T-helper 1 cell treated with Interleukin-12 subunit alpha and Interleukin-12 subunit beta and Interleukin-4 antibody, amounts not matched to agents 30 ng/mL and 1 ng/mL, for 36 hours (primary cell): ENCODE measurements around the gene ZNF385C. TPM values are rescaled to one million over a fixed set of nuclear protein-coding genes. Genes with fewer than 3 reads are reported as not detected.

ENCODE experiments used
- intact Hi-C: fragments of 100-400 bp; cut with micrococcal nuclease; formaldehyde crosslinking; loops from one replicate; pipeline ENCODE4 v1.15.1; 2024
- total RNA-seq: library from RNA; stranded (reverse); gene quantifications from 2 replicates; pipeline ENCODE4 v1.2.3, GENCODE V29; 2022

The ZNF385C gene
- total RNA-seq, 1 donor from 2014 or later, result not detected

DNA sequence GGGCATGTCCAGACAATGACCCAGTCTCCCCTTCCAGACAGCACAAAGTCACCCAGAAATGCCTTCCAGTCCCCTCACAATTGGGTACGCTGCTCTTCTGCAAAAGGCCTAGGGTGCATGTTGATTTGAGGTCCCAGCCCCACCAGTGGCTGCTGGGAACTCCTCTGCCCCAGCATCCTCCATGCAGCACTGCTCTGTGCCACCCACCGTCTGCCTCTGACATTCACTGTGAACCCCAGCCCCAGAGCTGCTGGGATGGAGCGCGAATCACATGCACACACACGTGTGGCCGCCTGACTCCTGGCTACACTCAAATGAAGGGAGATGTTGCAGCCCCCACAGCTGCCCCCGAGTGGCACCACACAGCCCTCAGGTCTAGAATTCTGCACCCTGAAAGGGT, 46.6 kb downstream of the ZNF385C start:
- intact Hi-C loops, result no loop called here

DNA sequence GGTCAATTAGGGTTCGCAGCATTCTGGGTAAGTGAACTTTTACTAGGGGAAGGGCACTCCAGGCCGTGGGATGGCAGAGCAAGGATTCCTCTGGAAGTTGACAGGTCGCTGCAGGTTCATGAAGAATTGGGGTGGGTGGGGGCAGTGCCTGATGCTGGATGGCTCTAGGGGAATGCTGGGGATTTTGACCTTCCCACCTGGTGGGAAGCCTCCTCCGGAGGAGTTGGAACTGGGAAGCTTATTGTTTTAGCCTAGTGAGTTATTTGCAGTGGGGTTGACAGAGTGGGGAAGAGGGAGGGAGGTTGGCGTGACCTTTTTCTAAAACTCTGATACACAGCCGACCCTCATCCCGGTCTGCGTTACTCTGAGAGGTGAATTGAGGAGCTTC, 47.3 kb downstream of the ZNF385C start:
- intact Hi-C loops, result no loop called here

DNA sequence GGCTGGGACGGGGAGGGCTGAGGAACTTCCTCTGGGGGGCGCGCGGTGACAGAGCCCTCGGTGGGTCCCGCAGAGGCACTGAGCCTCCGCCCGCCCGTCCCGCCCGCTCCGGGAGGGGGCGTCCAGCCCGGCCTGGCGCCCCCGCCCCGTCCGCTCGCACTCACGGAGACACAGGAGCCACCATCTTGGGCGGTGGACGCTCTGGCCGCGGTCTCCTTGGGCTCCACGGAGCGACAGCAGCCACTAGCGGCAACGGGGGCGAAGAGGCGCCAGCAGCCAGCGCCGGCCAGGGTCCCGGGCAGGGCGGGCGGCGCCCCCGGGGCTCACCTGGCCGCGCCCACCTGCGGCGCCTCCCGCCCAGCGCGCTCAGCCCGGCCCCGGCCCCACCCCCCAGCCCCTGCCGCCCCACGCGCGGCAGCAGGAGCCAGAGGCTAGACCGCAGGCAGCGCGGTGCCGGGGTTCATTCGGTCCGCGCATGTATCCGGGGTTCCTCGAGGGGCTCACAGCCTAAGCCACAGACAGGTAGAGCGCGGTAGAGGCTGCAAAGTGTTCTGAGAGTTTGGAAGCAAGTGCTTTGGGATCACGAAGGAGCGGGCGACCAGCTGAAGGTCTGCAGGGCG, 47.8 kb downstream of the ZNF385C start, which contains the start of gene C17orf113:
Gene C17orf113 (minus strand): TSS at position 209 of the 620 bp plus-strand sequence. CDS start 7,225 bp downstream, outside the sequence.
- intact Hi-C loops, result no loop called here

DNA sequence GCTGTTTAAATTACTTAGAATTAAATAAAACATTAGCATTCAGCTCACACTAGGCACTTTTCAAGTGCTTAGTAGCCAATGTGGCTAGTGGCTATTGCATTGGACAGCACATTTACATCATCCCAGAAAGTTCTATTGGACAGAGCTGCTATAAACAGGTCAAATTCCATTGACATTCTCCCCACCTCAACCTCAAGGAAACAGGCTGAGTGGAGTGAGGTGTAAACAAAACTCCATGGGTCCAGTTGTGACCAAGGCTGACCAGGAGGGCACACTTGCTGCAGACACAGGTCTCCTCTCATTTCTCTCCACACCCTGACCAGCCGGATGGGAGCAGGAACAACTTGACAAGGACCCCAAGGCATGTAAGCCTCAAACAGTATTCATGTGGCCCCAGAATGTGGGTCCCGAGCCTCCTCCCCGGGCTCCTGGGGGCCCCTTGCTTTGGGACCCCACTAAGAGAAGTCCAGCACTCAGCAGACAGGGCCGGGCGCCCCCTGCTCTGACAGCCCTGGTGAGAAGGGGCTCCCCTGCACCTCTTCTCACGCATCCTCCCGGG, 48.4 kb downstream of the ZNF385C start:
- intact Hi-C loops, result no loop called here

DNA sequence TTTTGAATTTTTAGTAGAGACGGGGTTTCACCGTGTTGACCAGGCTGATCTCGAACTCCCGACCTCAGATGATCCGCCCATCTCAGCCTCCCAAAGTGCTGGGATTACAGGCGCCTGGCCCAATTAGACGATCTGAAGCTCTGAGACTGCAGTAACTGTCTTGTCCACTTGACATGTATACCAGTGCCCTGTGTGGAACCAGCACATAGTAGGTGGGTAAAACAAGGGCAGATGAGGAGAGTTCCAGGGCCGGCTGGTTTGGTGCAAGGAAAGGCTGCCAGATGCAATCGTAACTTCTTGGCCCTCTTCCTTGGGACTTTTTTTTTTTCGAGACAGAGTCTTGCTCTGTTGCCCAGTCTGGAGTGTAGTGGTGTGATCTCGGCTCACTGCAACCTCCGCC, 50.9 kb downstream of the ZNF385C start:
- intact Hi-C loops, result no loop called here

DNA sequence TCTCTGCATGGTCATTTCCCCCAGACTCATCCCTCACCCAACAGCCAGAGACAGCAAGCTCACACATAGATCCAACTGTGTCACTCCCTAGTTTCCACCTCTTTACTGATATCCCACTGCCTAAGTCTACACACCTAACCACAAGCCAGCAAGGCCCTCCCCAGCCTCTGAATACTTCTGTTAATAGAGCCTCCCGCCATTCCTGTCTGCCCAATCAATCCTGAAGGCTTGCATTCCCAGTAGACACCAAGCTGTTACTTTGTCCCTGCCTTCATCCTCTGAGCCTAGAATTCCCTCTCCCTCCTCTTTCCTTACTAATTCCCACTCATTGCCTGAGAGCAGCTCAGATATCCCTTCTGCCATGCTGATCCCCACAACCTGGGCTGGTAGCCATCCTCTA, 52.6 kb downstream of the ZNF385C start:
- intact Hi-C loops, result no loop called here

DNA sequence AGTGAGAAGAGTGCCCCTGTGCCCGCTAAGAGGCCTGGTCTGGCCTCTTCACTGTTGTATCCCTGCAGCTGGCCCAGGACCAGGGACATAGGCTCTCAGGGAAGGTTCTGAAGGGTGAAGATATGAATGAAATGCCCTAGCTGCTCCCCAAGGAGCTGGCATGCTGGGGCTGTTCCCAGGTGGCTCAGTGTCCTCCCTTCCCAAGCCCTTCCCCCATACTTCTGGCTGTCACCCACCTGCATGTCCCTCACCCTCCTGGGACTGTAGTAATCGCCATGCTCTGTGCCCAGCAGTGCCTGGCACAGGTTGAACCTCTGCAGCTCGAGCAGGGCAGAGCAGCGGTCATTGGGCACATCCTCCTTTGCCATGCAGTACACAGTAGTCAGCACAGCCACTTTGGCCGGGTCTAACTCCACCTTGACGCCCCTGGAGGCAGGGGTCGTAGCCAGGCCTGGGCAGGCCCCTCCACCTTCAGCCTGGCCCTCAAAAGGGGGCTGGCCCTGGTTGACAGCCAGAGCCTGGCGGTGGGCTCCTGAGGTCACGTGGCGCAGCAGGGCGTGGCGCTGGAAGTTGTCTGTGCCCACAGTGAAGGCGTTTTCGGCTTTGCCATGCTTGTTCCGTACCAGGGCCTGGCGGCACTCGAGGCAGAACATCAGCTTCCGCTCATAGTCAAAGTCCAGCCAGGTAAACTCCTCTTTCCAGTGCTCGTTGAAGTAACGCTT, 55.5 kb downstream of the ZNF385C start:
- intact Hi-C loops, result no loop called here

DNA sequence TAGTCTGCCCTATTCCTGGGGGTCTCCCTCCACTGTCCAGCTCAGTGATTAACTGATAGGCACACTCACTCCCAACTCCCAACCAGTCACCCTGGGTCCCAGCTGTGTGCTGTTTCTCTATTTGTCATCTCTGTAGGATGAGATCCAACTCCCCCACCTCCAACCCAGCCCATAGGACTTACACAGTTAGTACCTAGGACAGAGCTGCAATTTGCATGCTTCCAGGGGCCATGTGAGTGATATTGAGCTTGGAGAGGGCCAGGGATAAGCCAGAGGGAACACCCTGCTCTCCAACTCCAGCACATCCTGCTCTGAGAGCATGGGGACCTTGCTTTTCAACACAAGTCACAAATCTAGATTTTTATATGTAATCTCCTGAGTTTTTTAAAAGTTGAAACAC, 56.7 kb downstream of the ZNF385C start:
- intact Hi-C loops, result no loop called here

DNA sequence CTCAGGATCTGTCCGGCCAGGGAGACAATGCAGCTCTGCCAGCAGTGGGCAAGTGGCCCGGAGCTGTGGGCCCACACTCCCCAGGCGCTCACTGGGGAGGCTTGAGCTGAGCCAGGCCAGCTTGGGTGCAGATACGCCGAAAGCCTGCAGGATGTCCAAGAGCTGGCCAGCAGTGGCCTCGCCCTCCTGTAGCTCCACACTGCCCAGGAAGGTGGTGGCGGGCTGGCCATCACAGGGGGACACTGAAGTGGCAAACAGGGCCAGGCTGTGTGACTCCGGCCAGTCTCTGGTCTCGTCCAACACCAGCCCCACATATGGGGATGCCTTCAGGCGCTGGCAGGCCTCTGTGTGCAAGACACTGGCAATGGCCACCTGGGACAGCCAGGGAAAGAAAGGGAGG, 57.5 kb downstream of the ZNF385C start:
- intact Hi-C loops, result no loop called here

DNA sequence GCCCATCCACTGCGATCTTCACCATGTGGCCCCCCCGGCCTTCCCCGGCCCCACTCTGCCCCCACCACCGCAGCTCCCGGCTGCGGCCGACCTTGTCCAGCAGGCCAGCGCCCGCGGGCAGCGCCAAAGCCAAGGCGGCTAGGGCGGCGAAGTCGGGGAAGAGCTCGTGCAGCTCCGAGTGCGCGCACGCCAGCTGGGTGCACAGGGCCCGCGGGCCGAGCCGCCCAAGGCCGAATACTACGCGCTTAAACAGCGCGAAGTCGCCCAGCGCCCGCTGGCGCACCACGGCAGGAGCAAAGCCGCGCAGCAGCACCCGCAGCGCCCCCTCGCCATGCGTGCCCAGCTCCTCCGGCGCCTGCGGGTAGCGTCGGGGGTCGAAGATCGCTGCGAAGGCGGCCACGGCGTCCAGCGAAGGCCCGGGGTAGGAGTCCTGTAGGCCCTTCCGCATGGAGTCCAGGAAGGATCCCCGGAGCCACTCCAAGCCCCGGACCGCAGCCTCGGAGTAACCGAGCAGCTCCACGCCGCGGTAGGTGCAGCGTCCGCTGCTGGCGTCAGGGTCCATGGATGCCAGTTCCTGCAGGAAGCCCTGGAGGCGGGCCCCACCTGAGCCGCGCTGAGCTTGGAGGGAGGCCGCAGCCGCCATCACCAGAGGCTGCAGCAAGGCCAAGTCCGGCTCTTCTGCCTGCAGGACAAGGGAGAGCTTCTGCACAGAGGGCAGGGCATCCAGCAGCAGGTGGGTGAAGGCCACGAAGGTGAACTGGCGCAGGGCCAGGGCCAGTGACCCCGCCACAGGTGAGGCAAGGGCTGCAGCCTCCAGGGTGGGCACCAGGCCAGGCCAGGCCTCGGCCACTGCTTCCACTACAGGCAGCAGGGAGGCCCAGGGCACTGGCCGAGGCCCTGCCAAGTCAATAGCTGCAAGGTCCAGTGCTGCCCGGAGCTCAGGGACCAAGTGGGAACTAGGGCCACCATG, 58.2 kb downstream of the ZNF385C start:
- intact Hi-C loops, result no loop called here

DNA sequence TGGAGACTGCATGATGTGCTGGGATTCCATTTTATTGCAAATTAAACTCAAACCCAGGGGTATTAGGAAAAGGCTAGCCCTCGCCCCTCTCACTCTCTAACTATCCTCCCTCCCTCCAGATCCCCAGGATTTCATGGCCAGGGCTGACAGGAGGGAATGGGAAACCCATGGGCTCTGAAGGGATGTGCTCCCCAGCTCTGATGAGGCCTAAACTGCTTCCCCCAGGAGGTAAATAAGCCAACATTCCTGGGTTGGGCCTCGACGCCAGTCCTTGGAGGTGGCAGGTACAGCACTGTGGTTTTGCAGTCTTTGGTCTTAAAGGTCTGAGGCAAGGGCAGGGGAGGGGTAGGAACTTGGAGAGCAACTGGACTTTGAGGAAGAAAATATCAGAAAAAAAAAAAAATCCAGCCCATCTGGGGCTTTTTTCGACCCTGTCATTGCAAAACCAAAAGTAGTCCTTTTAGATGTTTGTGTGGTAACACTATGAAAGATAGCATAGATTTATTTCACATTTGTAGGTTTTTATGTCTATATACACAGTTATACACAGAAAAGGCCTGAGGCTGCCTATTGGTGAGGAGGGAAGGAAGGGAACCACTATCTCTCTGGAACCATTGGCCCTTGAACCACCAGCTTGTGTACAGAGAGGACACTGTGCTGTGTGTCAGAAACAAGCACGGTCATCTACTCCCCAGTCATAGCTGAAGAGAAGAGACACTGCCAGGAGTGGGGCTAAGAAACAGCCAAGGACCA, 59.9 kb downstream of the ZNF385C start:
- intact Hi-C loops, result no loop called here

DNA sequence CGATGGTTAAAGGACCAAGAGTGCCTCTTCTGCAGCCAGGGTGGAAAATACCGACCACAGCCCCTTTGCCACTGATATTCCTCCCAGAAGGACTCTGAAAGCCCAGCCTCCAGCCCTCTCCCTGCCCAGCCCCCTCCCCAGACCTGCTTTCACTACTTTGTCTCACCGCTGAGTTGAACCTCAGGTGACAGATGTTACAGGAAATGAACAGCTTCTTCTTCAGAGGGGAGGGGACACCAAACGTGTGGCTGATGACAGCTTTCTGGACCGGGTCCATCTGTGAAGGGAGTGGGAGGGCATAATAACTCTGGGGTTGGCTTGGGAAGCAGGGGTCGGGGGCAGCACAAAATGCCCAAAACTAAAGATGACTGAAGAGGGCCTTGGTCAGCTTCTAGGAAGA, 64.2 kb downstream of the ZNF385C start:
- intact Hi-C loops, result no loop called here

DNA sequence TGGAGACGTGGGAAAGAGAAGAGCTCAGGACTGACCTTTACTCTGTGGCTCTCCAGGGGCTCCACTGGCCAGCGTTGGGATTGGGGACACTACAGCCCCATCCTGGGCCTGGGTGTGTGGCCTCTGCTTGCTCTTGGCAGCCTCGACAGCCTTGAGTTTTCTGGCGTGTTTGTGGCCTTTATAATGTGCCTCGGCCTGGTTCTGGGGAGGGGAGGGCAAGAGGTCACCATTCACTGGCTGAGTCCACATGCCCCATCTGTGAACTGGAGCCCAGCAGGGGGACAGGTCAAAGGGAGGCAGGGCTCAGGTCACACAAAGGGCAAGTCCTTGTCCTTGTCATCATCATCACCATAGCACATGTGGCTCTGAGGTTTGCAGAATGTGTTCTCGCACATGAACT, 66.7 kb downstream of the ZNF385C start:
- intact Hi-C loops, result no loop called here

DNA sequence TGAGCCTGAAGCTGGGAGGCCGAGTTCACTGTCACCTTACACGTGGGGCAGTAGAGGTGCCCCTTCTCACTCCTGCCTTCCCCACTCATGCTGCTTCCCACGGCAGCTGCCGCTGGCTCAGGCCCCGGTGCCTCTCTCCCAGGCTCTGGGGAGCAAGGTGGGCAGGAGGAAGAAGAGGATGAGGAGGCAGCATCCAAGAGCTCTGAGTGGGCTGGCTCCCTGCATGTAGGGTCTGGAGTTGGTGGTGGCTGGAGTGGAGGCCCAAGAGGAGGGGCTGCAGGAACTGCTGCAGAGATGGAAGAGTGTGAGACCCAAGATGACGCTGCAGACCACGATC, 69.5 kb downstream of the ZNF385C start:
- intact Hi-C loops, result no loop called here

DNA sequence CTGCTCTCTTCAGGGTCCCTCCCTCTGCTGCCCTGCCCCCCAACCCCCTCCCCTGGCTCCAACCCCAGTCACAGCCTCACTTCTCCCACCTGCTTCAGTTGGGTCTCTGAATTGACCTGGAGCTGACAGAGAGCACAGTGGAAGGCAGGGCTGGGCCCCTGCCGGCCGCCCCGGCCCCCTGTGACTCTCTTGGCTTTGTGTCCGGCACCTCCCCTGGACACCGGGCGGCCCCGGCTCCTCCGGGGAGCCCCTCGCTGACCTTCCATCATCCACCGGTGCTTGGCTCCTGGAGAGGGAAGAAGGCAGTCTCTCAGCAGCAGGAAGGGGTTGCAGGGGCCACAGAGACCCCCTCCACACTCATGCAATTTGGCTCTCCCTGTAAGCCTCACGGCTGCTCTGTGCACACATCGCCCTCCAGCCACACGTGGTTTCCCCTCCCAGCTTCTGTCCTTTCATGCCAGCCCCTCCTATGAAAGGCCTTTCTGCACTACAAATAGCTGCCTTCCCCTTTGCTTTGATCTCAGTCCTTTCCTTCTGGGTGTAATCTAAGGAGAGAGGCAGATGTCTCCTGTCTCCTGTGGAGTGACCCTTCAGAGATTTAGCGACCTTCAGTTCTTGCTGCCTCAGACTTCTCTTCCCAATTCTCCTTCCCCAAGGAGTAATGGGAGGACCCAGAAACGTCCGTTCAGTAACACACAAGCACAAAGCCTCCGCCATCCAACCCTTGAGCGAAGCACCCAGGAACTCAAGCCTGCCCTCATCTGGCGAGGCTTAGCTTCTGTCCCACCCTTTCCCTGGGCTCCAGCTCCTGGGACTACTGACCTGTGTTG, 70.1 kb downstream of the ZNF385C start:
- intact Hi-C loops, result no loop called here

DNA sequence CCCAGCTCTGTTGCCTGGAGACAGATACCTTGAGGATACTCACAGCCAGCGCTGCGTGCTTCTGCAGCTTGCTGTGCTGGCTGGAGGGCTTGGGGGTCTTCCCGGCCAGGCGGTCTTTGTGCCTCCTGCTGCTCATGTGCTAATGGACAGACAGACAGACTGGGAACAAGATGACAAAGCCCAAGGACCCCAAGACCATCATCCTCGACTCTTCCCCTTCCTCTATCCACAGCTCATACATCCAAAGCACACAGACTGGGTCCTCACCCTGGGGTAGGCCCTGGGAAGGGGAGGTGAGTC, 70.7 kb downstream of the ZNF385C start:
- intact Hi-C loops, result no loop called here

DNA sequence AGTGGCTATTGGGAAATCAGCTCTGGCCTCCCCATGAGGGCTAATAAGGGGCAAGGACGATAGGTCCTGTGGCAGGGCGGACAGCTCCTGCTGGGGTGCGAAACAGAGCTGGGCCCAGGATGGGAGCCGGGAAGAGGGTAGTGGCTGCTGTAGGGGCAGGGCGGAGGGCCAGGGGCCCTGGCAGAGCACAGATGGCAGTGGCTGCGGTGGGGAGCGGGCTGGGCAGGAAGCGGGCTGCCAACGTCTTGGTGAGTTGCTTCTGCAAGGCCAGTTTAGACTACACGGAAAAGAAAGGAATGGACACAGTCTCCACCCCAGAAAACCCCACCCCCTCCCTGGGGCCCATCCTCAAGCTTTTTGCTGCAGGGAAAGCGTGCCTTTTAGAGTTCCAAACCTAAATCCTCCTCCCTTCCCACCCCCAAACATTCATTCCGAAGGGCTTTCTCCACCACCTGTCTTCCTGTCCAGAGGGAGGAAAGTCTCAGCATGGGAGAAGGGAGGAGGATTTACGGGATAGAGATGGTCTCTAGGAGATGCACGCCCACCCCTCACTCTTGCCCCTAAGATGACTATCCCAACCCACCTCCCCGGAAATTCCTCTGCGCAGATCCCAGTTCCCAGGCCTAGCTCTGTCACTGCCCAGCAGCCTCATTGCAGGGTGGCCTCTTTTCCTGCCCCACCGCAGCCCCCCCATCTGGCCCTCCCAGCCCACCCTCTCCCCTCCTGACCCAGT, 71.2 kb downstream of the ZNF385C start:
- intact Hi-C loops, result no loop called here

DNA sequence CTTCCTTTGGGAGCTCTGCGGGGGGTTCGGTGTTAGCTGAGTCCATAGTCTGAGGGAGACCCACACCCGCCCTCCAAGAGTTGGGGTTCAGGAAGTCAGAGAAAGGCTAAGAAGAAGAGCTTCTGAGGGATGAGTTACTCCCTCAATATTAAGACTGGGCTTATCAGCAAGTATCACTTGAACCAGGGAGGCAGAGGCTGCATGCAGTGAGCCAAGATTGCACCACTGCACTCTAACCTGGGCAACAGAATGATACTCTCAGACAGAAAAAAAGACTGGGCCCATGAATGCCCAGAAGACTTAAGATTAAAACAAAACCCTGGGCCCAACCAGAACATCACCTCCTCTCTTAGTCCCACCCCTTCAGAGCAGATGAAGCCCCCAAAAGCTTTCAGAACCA, 72.3 kb downstream of the ZNF385C start:
- intact Hi-C loops, result loop anchor here (1.0 kb wide), 4 partner anchors 37 to 90 kb away; partner anchors contain the start of gene DHX58

DNA sequence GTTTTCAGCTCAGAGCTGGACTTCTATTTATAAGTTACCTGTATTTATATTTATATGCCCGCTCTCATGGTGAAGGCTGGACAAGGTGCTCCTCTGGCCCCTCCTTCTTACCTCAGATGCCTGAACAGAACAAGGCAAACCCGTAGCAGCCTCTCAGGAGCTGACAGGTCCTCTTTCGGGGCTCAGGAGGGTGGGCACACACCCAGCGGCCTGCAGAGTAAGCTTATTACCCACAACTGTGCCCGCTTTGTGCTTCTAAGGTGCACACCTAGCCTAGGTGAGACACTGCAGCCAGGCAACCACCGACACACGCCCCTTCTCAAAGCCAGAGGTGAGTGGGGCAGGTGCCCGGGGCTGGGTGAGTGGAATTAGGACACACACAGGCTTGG, 73.1 kb downstream of the ZNF385C start:
- intact Hi-C loops, result loop anchor here (1.0 kb wide), 4 partner anchors 38 to 91 kb away; partner anchors contain the start of gene DHX58
